C4-2B (cell line): ENCODE results near the gene KBTBD13.
"Not testable (repeated sequence)": the region's sequence is repeated elsewhere in the genome, so short reads cannot be mapped to it uniquely, and the experiment has no call there.

Experiments used
- H3K27ac ChIP-seq: fragments of 450-650 bp; 2 replicates; pipeline ENCODE4 v1.5.1; 2017
- CTCF ChIP-seq: fragments of 450-650 bp; conservative IDR thresholded peaks from 2 replicates; pipeline ENCODE4 v1.5.1; 2017; ENCODE audit warnings: mild to moderate bottlenecking
- ZFX ChIP-seq: fragments of 450-650 bp; IDR thresholded peaks from 2 replicates; pipeline ENCODE4 v1.6.1; 2017

Gene KBTBD13

DNA sequence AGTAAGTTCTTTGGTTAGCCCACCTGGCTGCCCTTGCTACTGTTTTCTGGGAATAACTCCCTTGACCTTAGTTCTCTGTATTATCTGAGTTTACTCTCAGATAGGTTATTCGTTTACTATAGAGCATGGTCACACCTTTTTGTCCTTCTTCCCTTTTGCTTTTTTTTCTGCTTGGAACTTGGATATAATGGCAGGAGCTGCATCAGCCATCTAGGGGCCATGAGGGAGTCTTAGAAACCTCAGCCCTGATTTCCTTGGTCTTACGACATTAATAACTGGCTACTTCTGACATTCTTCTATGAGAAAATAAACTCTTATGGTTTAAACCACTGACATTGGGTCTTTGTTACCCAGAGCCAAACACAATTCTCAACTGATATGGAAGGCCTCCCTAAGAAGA is 34.8 kb upstream of the KBTBD13 start:
- no peak overlapping the region for H3K27ac ChIP-seq
- TF ChIP-seq CTCF (no peak), ZFX (no peak)

GRCh38 chr15:65042776-65043327 is 33.7 kb upstream of the KBTBD13 start:
- H3K27ac ChIP-seq = no peak overlapping the region
- no peak for TF ChIP-seq CTCF
- no peak for TF ChIP-seq ZFX

DNA sequence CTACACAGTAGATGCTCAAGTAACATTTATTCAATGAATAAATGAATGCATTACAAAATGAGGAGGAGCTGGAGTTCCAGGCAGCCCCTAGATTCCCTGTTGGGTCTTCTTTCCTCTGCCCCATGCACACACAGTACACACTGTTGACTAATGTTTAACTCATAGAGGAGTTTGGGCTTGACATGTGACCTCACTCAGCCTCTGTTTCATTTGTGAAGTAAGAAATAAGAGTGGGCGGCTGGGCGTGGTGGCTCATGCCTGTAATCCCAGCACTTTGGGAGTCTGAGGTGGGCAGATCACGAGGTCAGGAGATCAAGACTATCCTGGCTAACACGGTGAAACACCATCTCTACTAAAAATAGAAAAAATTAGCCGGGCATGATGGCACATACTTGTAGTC is 32.3 kb upstream of the KBTBD13 start:
- not testable (repeated sequence) for H3K27ac ChIP-seq

- TF ChIP-seq ZFX (no peak), CTCF (no peak)
- no peak within 1 kb of the TSS for H3K27ac ChIP-seq
Observed at GRCh38 chr15:65044724-65045481, 31.6 kb upstream of the KBTBD13 start, which contains the start of gene SLC51B. Gene SLC51B, plus strand, starts transcription at chr15:65045387. Its CDS starts 4,618 bp downstream, at chr15:65050005.

- no peak overlapping the region for H3K27ac ChIP-seq
- TF ChIP-seq ZFX (no peak), CTCF (no peak)
Observed at GRCh38 chr15:65048241-65048640, 28.3 kb upstream of the KBTBD13 start.

GRCh38 chr15:65049418-65049840 is 27.1 kb upstream of the KBTBD13 start:
- no peak overlapping the region for H3K27ac ChIP-seq
- TF ChIP-seq CTCF (no peak), ZFX (no peak)

GRCh38 chr15:65050270-65050669 is 26.3 kb upstream of the KBTBD13 start:
- TF ChIP-seq CTCF (no peak), ZFX (no peak)
- H3K27ac ChIP-seq = no peak overlapping the region

DNA sequence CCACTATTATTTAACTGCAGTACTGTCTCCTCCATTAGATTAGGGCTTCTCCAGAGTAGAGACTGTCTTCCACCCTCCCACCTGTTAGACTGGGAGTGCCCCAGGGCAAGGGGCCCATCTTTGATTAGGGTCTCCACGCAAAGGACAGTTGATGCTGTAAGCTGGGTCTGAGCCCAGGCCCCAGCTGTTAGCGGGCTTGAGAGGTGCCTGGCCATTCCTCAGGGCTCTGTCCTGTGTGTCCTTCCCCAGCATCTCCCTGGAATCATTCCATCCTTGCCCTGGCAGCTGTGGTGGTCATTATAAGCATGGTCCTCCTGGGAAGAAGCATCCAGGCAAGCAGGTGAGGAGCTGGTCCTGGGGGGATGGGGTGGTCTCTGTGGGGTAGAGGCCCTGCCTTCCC is 25.3 kb upstream of the KBTBD13 start:
- TF ChIP-seq ZFX (no peak), CTCF (no peak)

More for the DNA sequence above, 25.3 kb upstream of the KBTBD13 start:
- H3K27ac ChIP-seq = no peak overlapping the region
